Measurements from ENCODE around the gene ECT2.

The ECT2 gene

GRCh38 chr3:172847292-172847691 is 96.8 kb downstream of the ECT2 start:
- Histone ChIP-seq H3K4ac (ENCODE audit: low read length) (no peak overlapping the region), H3K14ac (ENCODE audit: low read length) (no peak overlapping the region), H3K4me1 (ENCODE audit: control insufficient read depth in 2 of 2, insufficient read depth in 1 of 2, low read depth in 1 of 2, low read length in 2 of 2) (peaks cover 4 to 13% of the 10 kb centered on the region in 2 donors), H4K8ac (ENCODE audit: low read depth, low read length) (no peak overlapping the region), H3K4me3 (ENCODE audit: low read length in 2 of 2) (no peak overlapping the region), H3K23ac (ENCODE audit: low read depth, low read length, poor library complexity) (no peak overlapping the region), H3K27me3 (ENCODE audit: control insufficient read depth in 3 of 3, insufficient read depth in 3 of 3, low read depth in 1 of 3, low read length in 3 of 3) (no peaks in the 10 kb centered on the region), H3K79me1 (ENCODE audit: low read depth, low read length) (no peaks in the 10 kb centered on the region), H2BK120ac (ENCODE audit: low read depth, low read length) (no peak overlapping the region), H3K9me3 (replicated peaks in 1 of 2; ENCODE audit: control insufficient read depth in 2 of 2, insufficient read depth in 1 of 2, low read depth in 1 of 2, low read length in 2 of 2) (peaks cover 3 to 11% of the 10 kb centered on the region in 2 donors), H2AK5ac (ENCODE audit: low read depth, low read length) (no peak overlapping the region), H3K4me2 (ENCODE audit: insufficient read depth, low read length, poor library complexity, severe bottlenecking) (no peak overlapping the region), H2AFZ (ENCODE audit: low read length) (no peak overlapping the region), H3K36me3 (replicated peaks in 1 of 2; ENCODE audit: control insufficient read depth in 2 of 2, insufficient read depth in 2 of 2, low read length in 2 of 2) (no peaks in the 10 kb centered on the region), H2BK15ac (ENCODE audit: low read length) (no peak overlapping the region), H2BK12ac (ENCODE audit: low read length) (no peak overlapping the region), H3K18ac (ENCODE audit: low read length) (no peak overlapping the region), H2BK5ac (ENCODE audit: low read length) (no peak overlapping the region), H3K9ac (ENCODE audit: low read depth, low read length, poor library complexity) (no peak overlapping the region), H3K27ac (replicated peaks; ENCODE audit: low read length) (no peak overlapping the region), H4K91ac (ENCODE audit: low read depth, low read length, poor library complexity) (no peak overlapping the region)
- no peak for DNase-seq (ENCODE audit: low spot score)

GRCh38 chr3:172848910-172849309 is 98.4 kb downstream of the ECT2 start:
- Histone ChIP-seq H3K27ac (replicated peaks; ENCODE audit: low read length) (no peak overlapping the region), H3K36me3 (replicated peaks in 1 of 2; ENCODE audit: control insufficient read depth in 2 of 2, insufficient read depth in 2 of 2, low read length in 2 of 2) (no peaks in the 10 kb centered on the region), H3K79me1 (ENCODE audit: low read depth, low read length) (no peaks in the 10 kb centered on the region), H3K14ac (ENCODE audit: low read length) (no peak overlapping the region), H4K91ac (ENCODE audit: low read depth, low read length, poor library complexity) (no peak overlapping the region), H2BK120ac (ENCODE audit: low read depth, low read length) (no peak overlapping the region), H2BK15ac (ENCODE audit: low read length) (no peak overlapping the region), H3K9ac (ENCODE audit: low read depth, low read length, poor library complexity) (no peak overlapping the region), H2AK5ac (ENCODE audit: low read depth, low read length) (no peak overlapping the region), H2BK5ac (ENCODE audit: low read length) (no peak overlapping the region), H3K18ac (ENCODE audit: low read length) (no peak overlapping the region), H3K4ac (ENCODE audit: low read length) (no peak overlapping the region), H4K8ac (ENCODE audit: low read depth, low read length) (no peak overlapping the region), H2BK12ac (ENCODE audit: low read length) (no peak overlapping the region), H3K4me2 (ENCODE audit: insufficient read depth, low read length, poor library complexity, severe bottlenecking) (no peak overlapping the region), H3K9me3 (replicated peaks in 1 of 2; ENCODE audit: control insufficient read depth in 2 of 2, insufficient read depth in 1 of 2, low read depth in 1 of 2, low read length in 2 of 2) (peaks cover 3 to 11% of the 10 kb centered on the region in 2 donors), H3K4me1 (ENCODE audit: control insufficient read depth in 2 of 2, insufficient read depth in 1 of 2, low read depth in 1 of 2, low read length in 2 of 2) (peaks cover 9 to 21% of the 10 kb centered on the region in 2 donors), H3K27me3 (ENCODE audit: control insufficient read depth in 3 of 3, insufficient read depth in 3 of 3, low read depth in 1 of 3, low read length in 3 of 3) (no peaks in the 10 kb centered on the region), H2AFZ (ENCODE audit: low read length) (no peak overlapping the region), H3K23ac (ENCODE audit: low read depth, low read length, poor library complexity) (no peak overlapping the region), H3K4me3 (ENCODE audit: low read length in 2 of 2) (no peak overlapping the region)
- no CpG with 5 or more reads among the region's 1 CpG for WGBS, 2 donors (ENCODE audit: extremely low coverage in 2 of 2, insufficient read length in 2 of 2, insufficient replicate concordance in 1 of 2)
- no peak for DNase-seq (ENCODE audit: low spot score)

- H3K18ac ChIP-seq (ENCODE audit: low read length), result no peak overlapping the region
- no peak overlapping the region for H3K9ac ChIP-seq (ENCODE audit: low read depth, low read length, poor library complexity)
- no peak overlapping the region for H3K4me2 ChIP-seq (ENCODE audit: insufficient read depth, low read length, poor library complexity, severe bottlenecking)
- H2BK12ac ChIP-seq (ENCODE audit: low read length), result no peak overlapping the region
- no peaks in the 10 kb centered on the region for H3K79me1 ChIP-seq (ENCODE audit: low read depth, low read length)
- no peak overlapping the region for H4K91ac ChIP-seq (ENCODE audit: low read depth, low read length, poor library complexity)
- H3K27me3 ChIP-seq (ENCODE audit: control insufficient read depth in 3 of 3, insufficient read depth in 3 of 3, low read depth in 1 of 3, low read length in 3 of 3), result no peaks in the 10 kb centered on the region
- peaks cover 10 to 27% of the 10 kb centered on the region in 2 donors for H3K4me1 ChIP-seq (ENCODE audit: control insufficient read depth in 2 of 2, insufficient read depth in 1 of 2, low read depth in 1 of 2, low read length in 2 of 2)
- no peaks in the 10 kb centered on the region for H3K36me3 ChIP-seq (replicated peaks in 1 of 2; ENCODE audit: control insufficient read depth in 2 of 2, insufficient read depth in 2 of 2, low read length in 2 of 2)
- H3K4ac ChIP-seq (ENCODE audit: low read length), result no peak overlapping the region
- no peak overlapping the region for H4K8ac ChIP-seq (ENCODE audit: low read depth, low read length)
- H3K27ac ChIP-seq (replicated peaks; ENCODE audit: low read length), result peak overlapping the region; percentile 90
- DNase-seq (ENCODE audit: low spot score), result no peak
- no peak overlapping the region for H2BK15ac ChIP-seq (ENCODE audit: low read length)
- no peak overlapping the region for H3K14ac ChIP-seq (ENCODE audit: low read length)
- H2BK120ac ChIP-seq (ENCODE audit: low read depth, low read length), result no peak overlapping the region
- peaks cover 1 to 6% of the 10 kb centered on the region in 2 donors for H3K9me3 ChIP-seq (replicated peaks in 1 of 2; ENCODE audit: control insufficient read depth in 2 of 2, insufficient read depth in 1 of 2, low read depth in 1 of 2, low read length in 2 of 2)
- WGBS, 2 donors (ENCODE audit: extremely low coverage in 2 of 2, insufficient read length in 2 of 2, insufficient replicate concordance in 1 of 2), result no CpG with 5 or more reads among the region's 1 CpG
- peak overlapping the region; percentile 56 for H2AFZ ChIP-seq (ENCODE audit: low read length)
- H2AK5ac ChIP-seq (ENCODE audit: low read depth, low read length), result no peak overlapping the region
- H3K4me3 ChIP-seq (ENCODE audit: low read length in 2 of 2), result no peak overlapping the region
- H3K23ac ChIP-seq (ENCODE audit: low read depth, low read length, poor library complexity), result no peak overlapping the region
- H2BK5ac ChIP-seq (ENCODE audit: low read length), result no peak overlapping the region
Observed at GRCh38 chr3:172853005-172853404, 102.5 kb downstream of the ECT2 start.

GRCh38 chr3:172853921-172854666 is 103.6 kb downstream of the ECT2 start:
- H3K36me3 ChIP-seq (replicated peaks in 1 of 2; ENCODE audit: control insufficient read depth in 2 of 2, insufficient read depth in 2 of 2, low read length in 2 of 2), result no peaks in the 10 kb centered on the region
- no peak overlapping the region for H2BK15ac ChIP-seq (ENCODE audit: low read length)
- H2AK5ac ChIP-seq (ENCODE audit: low read depth, low read length), result no peak overlapping the region
- no CpG with 5 or more reads among the region's 3 CpGs for WGBS, 2 donors (ENCODE audit: extremely low coverage in 2 of 2, insufficient read length in 2 of 2, insufficient replicate concordance in 1 of 2)
- no peak overlapping the region for H2BK12ac ChIP-seq (ENCODE audit: low read length)
- H3K4ac ChIP-seq (ENCODE audit: low read length), result no peak overlapping the region
- H3K4me3 ChIP-seq (ENCODE audit: low read length in 2 of 2), result no peak overlapping the region
- peak; percentile 43 for DNase-seq (ENCODE audit: low spot score)
- H3K14ac ChIP-seq (ENCODE audit: low read length), result no peak overlapping the region
- H3K9me3 ChIP-seq (replicated peaks in 1 of 2; ENCODE audit: control insufficient read depth in 2 of 2, insufficient read depth in 1 of 2, low read depth in 1 of 2, low read length in 2 of 2), result peaks cover 0 to 9% of the 10 kb centered on the region in 2 donors
- peak overlapping the region; percentile 56 for H2AFZ ChIP-seq (ENCODE audit: low read length)
- H2BK5ac ChIP-seq (ENCODE audit: low read length), result no peak overlapping the region
- no peak overlapping the region for H4K91ac ChIP-seq (ENCODE audit: low read depth, low read length, poor library complexity)
- no peak overlapping the region for H4K8ac ChIP-seq (ENCODE audit: low read depth, low read length)
- H3K18ac ChIP-seq (ENCODE audit: low read length), result no peak overlapping the region
- peak overlapping the region; percentile 90 for H3K27ac ChIP-seq (replicated peaks; ENCODE audit: low read length)
- no peaks in the 10 kb centered on the region for H3K79me1 ChIP-seq (ENCODE audit: low read depth, low read length)
- no peak overlapping the region for H2BK120ac ChIP-seq (ENCODE audit: low read depth, low read length)
- no peak overlapping the region for H3K23ac ChIP-seq (ENCODE audit: low read depth, low read length, poor library complexity)
- peak overlapping the region; percentile 19 for H3K4me2 ChIP-seq (ENCODE audit: insufficient read depth, low read length, poor library complexity, severe bottlenecking)
- H3K27me3 ChIP-seq (ENCODE audit: control insufficient read depth in 3 of 3, insufficient read depth in 3 of 3, low read depth in 1 of 3, low read length in 3 of 3), result no peaks in the 10 kb centered on the region
- H3K4me1 ChIP-seq (ENCODE audit: control insufficient read depth in 2 of 2, insufficient read depth in 1 of 2, low read depth in 1 of 2, low read length in 2 of 2), result peaks cover 15 to 27% of the 10 kb centered on the region in 2 donors
- H3K9ac ChIP-seq (ENCODE audit: low read depth, low read length, poor library complexity), result no peak overlapping the region

All from neuronal stem cell (in vitro differentiated cells).